Right kidney (tissue), 1 donor: ENCODE results near the gene SYNGR1.
"Not testable (repeated sequence)": the region's sequence is repeated elsewhere in the genome, so short reads cannot be mapped to it uniquely, and the experiment has no call there.

Source experiments
- DNase-seq: peaks from one replicate; pipeline ENCODE4 v3.0.0-alpha.2; 2016

SYNGR1 gene

DNA sequence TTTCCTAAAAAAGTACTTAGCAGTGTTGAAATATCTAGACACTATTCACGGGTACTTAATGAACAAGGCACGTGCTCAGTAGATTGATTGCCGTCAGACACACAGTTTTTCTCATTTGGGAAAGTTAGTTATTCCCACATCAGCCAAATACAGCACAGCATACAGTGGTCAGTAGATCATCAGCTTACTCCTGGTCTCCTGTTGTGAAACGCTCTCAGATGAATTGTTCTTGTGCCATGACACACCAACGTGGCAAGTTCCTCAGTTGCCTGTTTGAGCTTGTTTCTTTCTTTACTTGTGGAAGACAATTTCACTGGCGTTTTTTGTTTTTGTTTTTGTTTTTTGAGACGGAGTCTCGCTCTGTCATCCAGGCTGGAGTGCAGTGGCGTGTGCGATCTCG is 58.4 kb downstream of the SYNGR1 start:
- DNase-seq, result no peak

DNA sequence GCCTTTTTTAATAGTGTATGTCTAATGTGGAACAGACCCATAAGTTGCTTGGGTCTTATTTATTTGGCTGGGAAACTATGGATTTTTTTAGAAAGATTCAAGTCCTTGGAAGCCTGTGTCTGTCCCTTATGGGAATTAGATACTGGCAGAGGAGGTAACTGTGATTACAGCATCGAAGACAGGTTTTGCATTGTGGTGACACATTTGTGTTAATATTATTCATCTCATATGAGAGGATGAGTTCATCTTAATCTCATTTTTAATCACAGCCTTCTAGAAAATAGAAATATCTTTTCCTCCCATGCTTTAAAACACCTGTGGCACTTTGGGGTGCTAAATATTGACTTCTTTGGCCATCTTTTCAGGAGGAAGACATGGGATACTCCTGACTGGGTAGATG is 59.0 kb downstream of the SYNGR1 start:
- no peak for DNase-seq

DNA sequence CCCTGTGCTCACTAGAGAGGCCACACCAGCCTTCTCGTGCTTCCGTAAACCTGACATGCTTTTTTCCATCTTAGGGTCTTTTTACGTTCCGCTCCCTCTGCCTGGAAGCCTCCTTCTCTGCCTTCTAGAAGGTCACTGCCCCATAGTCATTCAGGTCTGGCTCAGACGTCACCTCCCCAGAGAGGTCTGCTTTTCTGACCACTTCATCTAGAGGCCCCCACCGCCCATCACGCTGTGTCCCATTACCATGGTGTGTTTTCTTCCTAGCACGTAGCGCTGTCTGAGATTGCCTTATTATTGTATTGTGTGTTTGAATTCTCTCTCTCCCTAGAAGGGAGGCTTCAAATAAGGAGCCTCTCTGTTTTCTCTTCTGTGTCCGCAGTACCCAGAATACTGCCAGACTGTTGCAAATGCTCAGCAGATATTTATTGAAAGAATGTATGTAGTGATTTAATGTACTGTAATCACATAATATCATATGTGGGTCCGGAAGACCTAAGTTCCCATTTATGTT is 59.8 kb downstream of the SYNGR1 start:
- DNase-seq, result no peak

DNA sequence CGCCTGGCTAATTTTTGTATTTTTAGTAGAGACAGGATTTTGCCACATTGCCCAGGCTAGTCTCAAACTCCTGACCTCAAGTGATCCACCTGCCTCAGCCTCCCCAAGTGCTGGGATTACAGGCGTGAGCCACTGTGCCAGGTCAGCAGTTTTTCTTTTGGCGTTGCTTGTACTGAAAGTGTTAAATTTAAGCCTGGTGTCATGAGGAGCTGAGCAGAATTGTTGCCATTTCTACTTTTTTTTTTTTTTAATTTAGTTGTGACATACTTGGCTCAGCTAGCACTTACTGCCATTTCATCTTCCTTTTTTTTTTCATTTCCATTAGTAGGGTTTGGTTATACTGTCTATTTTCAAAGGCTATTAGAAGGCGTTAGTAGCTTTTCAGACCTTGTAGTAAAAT is 60.5 kb downstream of the SYNGR1 start:
- DNase-seq, result no peak

DNA sequence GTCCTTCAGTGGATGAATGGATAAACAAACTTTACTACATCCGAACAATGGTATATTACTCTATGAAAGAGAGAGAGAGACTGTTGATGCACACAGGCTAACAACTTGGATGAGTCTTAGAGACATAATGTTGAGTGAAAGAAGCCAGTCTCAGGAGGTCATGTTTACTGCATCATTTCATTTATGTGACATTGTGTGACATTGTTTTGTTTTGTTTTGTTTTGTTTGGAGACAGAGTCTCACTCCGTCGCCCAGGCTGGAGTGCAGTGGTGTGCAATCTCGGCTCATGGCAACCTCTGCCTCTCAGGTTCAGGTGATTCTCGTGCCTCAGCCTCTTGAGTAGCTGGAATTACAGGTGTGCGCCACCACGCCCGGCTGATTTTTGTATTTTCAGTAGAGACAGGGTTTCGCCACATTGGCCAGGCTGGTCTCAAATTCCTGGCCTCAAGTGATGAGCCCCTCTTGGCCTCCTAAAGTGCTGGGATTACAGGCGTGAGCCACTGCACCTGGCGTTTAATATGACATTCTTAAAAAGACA is 62.1 kb downstream of the SYNGR1 start:
- not testable (repeated sequence) for DNase-seq

DNA sequence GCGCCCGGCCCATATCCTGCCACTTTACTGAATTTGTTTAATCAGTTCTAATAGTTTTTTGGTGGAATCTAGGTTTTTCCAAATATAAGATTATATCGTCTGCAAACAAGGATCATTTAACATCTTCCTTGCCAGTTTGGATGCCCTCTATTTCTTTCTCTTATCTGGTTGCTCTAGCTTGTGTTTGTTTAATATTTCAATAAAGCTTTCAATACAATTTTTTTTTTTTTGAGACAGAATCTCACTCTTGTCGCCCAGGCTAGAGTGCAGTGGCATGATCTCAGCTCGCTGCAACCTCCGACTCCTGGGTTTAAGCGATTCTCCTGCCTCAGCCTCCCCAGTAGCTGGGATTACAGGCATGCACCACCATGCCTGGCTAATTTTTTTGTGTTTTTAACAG is 63.4 kb downstream of the SYNGR1 start:
- not testable (repeated sequence) for DNase-seq

DNA sequence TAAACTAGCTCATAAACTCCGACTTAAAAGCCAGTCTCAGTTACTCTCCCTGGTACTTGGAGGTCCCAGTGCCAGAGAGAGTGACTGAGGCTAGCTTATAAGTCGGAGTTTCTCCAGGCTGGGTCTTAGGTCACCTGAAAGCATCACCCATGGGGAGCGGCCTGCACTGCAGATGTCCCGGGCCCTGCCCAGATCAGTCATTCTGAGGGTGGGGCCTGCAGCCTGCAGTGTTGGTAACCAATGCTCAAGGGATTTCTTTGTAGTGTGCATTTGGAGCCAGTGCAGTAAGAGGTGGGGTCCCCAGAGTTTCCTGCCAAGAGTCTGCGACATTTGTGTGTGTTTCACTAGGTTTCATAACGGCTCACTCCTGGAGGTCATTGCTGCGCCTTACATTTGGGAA is 64.6 kb downstream of the SYNGR1 start:
- DNase-seq, result no peak

DNA sequence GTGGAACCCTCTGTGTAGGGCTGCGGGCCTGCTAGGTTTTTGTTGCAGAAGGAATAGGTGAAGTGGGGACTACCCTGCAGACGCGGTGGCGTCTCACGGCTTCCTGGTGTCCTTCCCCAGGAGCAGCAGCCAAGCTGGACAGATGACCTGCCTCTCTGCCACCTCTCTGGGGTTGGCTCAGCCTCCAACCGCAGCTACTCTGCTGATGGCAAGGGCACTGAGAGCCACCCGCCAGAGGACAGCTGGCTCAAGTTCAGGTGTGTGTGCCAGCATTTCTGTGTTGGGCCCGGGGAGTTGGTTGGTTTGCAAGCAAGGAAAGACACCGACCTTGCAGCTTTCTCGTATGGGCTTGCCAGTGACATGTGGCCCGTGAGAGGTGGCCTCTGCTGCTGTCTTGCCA is 65.1 kb downstream of the SYNGR1 start:
- no peak for DNase-seq

DNA sequence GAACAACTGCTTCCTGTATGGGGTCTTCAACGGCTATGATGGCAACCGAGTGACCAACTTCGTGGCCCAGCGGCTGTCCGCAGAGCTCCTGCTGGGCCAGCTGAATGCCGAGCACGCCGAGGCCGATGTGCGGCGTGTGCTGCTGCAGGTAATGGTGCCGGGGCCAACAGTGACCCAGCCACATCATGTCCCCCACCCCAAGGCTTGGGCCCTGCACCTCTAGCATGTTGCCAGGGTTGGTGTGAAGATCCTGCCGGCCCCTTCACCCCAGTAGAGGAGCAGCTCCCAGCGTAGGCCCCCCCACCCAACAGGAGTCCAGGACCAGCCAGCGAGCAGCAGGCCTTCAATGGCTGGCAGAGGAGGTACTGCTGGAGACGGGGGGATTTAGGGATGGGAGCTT is 65.7 kb downstream of the SYNGR1 start:
- no peak for DNase-seq

DNA sequence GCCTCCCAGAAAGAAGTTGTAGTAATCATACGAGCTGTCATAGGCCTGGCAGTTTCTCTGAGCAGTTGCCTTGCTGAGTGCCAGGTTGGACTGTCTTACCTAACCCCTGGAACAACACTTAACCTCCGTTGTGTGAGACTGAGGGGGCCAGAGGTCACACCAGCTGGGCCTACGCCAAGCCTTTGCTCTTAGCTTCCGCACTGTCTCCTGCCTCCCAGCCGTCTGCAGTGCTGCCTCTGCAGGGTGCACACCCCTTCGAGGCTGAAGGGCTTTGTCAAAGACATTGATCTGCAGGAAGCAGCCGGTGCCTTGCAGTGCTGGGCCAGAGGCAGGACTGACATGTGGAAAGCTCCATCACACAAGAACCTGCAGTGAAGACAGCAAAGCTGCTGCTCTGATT is 66.5 kb downstream of the SYNGR1 start:
- DNase-seq, result no peak

DNA sequence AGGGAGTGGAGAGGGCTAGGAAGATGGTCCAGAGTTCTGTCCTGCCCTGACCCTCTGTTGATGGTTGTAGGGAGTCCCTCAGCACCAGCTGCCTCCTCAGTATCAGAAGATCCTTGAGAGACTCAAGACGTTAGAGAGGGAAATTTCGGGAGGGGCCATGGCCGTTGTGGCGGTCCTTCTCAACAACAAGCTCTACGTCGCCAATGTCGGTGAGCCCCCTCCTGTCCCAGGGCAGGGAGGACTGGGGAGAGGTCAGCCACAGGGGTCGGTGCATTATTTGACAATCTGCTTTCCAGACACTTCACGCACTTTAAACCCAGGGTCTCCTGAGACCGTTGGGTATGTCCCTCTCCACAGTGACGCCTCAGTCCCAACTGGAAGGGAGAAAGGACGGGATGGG is 67.8 kb downstream of the SYNGR1 start:
- DNase-seq, result no peak

DNA sequence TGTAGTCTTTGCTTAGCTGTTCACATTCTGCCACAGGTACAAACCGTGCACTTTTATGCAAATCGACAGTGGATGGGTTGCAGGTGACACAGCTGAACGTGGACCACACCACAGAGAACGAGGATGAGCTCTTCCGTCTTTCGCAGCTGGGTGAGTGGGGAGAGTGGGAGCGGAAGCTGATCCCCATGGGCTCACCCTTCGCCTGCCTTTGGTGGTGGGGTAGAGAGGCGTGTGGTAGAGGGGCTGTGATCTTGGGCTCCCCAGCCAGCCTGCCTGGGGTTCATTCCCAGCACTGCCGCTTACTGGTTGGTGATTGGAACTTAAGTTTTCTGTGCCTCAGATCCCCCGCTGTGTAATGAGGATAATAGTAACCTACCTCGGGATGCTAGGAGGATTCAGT is 68.9 kb downstream of the SYNGR1 start:
- no peak for DNase-seq

DNA sequence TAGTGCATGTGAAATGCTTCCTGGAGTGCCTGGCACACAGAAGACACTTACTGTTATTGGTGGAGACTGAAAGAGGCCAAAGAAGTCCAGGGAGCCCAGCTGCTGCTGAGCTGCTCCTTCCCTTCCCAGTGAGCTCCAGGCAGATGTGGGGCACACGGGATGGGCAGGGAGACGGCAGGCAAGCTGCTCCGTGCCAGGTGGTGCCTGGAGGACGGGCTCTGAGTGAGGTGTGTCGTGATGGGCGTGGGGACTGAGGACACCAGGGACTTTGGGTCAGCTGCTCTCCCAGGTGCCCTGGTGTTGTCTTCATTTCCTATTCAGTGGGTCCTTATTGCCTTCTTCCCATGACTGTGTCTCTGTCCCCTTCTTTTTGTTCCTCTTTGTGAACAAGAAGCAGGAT is 69.3 kb downstream of the SYNGR1 start:
- DNase-seq, result no peak

DNA sequence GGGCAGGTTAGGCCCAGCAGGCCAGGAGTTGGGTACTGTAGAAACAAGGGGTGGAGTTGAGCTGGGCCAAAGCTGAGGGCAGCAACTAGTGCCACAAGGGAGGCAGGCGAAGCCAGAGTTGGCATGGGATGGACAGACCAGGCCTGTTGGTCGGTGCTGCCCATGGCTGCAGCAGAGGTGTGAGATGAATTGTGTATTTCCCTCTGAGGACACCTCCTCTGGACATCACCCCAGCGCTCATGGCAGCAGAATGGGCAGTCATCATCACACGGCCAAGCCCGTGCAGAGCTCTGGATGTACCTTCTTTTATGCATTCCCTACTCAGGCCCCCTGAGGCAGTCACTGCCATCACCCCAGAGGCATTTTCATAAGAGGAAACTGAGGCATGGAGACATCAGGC is 70.1 kb downstream of the SYNGR1 start:
- DNase-seq, result no peak

DNA sequence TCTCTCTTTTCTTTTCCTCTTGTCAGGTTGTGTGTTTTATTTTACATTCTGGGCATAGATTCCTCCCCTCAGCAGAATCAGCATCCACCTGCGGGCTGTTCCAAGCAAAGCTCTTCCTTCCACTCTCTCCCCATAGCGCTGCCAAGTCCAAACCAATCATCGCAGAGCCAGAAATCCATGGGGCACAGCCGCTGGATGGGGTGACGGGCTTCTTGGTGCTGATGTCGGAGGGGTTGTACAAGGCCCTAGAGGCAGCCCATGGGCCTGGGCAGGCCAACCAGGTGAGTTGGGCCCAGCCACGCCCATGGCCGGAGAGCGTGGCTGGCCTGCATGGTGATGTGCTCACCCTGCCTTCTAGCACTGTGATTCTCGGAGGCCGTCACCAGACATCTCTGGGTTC is 71.9 kb downstream of the SYNGR1 start:
- DNase-seq, result no peak

DNA sequence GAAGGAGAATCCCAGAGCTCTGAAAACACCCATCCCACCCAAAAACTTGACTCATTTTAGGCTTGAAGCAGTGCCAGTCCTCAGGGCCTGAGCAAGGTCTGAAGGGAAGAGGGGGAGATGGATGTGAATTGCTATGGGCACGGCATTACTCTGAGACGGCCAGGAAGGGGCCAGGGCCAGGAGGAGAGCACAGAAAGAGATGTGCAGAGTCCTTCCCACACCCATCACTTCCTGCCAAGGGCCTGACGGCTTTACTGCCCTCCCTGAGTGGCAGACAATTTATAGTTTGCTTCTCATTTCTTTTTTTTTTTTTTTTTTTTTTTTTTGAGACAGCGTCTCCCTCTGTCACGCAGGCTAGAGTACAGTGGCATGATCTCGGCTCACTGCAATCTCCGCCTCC is 72.3 kb downstream of the SYNGR1 start:
- DNase-seq, result no peak

DNA sequence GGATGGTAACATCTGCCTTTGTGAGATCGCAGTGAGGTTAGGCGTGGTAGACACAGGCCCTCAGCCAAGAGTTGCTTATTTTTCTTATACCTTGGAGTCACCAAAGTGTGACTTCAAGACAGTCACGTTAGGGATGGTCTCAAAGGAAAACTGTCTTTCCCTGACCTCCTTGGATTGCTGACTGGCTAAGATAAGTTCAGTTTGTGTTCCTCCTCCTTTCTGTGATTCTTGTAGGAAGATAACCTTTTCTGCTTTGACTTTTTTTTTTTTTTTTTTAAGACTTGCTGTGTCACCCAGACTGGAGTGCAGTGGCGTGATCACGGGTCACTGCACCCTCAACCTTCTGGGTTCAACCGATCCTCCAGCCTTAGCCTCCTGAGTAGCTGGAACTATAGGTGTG is 72.9 kb downstream of the SYNGR1 start:
- DNase-seq, result no peak

DNA sequence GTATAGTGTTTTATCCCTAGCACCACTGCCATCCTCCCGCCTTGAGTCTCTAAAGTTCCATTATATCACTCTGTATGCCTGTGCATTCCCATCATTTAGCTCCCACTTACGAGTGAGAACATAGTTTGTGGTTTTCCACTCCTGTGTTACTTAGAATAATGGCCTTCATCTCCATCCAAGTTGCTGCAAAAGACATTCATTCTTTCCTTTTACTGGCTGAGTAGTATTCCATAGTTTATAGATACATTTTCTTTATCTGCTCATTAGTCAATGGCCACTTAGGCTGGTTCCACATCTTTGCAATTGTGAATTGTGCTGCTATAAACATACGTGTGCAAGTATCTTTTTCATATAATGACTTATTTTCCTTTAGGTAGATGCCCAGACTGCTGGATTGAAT is 74.2 kb downstream of the SYNGR1 start:
- no peak for DNase-seq

DNA sequence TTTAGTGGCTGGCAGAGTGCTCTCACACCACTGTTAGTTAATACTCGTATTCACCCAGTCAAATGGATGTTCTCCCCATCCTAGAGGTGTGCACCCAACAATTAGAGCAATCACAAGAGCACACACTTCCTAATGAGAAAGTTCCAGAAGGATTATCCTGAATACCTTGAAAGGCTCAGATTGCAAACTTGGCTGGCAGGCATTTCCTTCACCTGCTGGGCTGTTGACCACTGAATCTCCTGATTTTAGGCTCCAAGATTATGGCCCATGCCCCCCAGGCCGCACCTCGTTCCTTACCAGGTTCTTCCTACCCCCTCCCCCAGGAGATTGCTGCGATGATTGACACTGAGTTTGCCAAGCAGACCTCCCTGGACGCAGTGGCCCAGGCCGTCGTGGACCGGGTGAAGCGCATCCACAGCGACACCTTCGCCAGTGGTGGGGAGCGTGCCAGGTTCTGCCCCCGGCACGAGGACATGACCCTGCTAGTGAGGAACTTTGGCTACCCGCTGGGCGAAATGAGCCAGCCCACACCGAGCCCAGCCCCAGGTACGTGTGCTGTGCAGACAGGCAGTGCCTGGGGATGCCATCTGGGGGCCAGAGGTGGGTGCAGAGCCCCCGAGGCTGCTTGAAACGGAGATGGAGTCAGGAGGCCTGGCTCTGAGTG is 76.7 kb downstream of the SYNGR1 start:
- DNase-seq, result no peak

DNA sequence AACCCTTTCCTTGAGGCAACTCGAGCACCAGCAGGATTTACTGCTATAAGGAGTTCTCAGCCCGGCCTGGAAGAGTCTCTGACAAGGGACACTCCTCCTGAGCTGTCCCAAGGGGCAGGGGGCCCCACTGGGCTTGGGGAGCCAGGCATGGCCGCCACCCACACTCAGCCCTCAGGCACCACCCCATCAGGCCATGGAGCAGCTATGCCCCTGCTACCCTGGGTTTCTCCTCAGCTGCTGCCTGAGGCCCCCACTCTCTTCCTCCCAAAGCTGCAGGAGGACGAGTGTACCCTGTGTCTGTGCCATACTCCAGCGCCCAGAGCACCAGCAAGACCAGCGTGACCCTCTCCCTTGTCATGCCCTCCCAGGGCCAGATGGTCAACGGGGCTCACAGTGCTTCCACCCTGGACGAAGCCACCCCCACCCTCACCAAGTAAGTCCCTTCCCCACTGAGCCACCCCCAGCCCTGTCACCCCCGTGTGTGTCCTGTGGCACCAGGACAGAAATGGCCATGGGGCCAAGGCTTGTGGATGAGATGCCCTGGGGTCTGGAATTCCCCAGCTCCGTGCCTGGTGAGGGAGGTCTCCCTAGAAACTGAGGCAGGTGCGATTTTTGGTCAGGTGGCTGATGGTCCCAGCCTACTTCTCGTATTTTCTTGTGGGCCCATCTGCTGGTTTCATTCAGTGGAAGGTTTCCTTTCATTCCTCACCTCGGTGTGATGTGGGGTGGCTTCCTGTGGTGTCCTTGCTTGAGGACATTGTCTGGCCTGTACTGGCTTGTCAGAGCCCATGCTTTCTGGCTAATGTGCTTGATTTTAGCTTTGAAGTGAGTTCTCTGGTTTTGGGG is 78.2 kb downstream of the SYNGR1 start:
- DNase-seq, result no peak

DNA sequence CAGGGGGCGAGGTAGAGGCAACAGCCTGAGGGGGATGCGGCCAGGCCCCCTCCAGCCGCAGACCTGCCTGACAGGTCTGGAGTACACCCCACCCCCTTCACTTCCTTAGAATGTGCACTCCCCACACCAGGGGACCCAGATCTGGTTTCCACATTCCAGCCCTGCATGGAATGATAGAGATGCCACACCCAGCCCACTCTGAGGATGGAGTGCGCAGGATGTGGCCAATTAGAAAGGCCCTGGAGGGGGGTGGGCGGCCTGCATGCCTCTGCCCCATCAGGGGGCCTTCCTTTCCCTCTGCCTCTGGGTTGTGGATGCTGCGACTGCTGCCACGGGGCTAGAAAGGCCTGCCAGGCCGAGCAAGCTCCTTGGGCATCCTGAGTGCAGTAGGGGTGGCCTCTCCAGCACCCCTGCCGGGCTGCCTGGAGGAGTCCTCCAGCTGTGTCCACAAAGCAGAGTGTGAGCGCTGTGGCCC is 78.8 kb downstream of the SYNGR1 start:
- no peak for DNase-seq

DNA sequence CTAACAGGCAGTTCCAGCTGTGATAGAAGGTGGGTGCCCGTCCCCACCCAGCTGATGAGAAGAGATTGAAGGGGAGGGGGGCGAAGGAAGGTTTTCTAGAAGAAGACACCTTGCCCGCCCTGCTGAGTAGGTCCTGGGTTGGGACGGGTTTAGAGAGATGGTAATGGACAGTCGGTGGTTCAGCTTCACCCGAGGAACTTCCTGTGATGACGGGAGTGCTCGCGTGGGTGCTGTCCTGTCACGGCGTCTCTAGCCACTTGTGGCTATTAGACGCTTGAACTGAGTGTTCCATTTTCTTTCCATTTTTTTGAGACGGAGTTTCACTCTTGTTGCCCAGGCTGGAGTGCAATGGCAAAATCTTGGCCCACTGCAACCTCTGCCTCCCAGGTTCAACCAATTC is 79.4 kb downstream of the SYNGR1 start:
- no peak for DNase-seq

DNA sequence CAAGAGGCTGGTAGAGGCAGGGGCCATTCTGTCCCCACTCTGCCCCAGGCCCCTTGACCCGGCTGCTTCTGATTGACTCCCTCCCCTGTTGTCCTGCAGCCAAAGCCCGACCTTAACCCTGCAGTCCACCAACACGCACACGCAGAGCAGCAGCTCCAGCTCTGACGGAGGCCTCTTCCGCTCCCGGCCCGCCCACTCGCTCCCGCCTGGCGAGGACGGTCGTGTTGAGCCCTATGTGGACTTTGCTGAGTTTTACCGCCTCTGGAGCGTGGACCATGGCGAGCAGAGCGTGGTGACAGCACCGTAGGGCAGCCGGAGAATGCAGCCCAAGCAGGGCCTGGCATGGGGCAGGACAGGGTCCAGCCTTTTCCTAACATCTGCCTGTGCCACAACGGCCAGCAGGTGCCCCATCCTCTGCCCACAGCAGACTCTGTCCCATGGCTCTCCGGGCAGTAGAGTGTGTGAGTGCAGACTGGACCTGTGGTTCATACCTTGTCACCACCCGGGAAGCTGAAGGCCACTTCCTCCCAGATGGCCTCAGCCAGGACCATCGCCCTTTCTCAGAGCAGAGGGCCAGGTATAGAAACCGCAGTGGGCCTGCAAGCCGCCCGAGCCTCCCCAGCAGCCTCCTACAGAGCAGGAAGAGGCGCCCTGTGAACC is 80.3 kb downstream of the SYNGR1 start:
- no peak for DNase-seq
